Measurements from ENCODE around the gene NOSTRIN. TPM values are rescaled to one million over a fixed set of nuclear protein-coding genes. Genes with fewer than 3 reads are reported as not detected.

The NOSTRIN gene
- total RNA-seq, 5 donors from 2014 or later (not counting 1 experiment from before 2014, with no cell fraction given): 0.13 to 0.82 (median 0.45) TPM; not detected in 1

- Histone ChIP-seq H3K27ac (ENCODE audit: low read length) (no peak overlapping the region), H3K4me1 (ENCODE audit: control insufficient read depth in 1 of 2, extremely low read depth in 1 of 2, insufficient read depth in 2 of 2, low read length in 2 of 2) (peaks cover 0 to 2% of the 10 kb centered on the region in 2 experiments), H3K27me3 (replicated peaks in 1 of 2; ENCODE audit: control insufficient read depth in 2 of 2, extremely low read depth in 1 of 2, insufficient read depth in 2 of 2, low read length in 1 of 2) (no peaks in the 10 kb centered on the region), H3K4me3 (ENCODE audit: control insufficient read depth in 1 of 2, extremely low read depth in 1 of 2, low read length in 1 of 2) (no peak overlapping the region), H3K9me3 (no peaks in the 10 kb centered on the region), H3K36me3 (ENCODE audit: control insufficient read depth in 2 of 2, extremely low read depth in 1 of 2, insufficient read depth in 1 of 2, low read length in 1 of 2) (no peaks in the 10 kb centered on the region)
- Mint-ChIP-seq H3K9me3 (no peaks in the 10 kb centered on the region), H3K4me1 (peaks cover 0 to 6% (median 5%) of the 10 kb centered on the region in 3 donors), H3K4me3 (no peak overlapping the region), H3K27me3 (peaks cover 0 to 2% of the 10 kb centered on the region in 2 donors), H3K36me3 (no peaks in the 10 kb centered on the region), H3K27ac (no peak overlapping the region)
- ATAC-seq (replicated peaks in 1 of 4): no peak
- no peak for DNase-seq
- WGBS (ENCODE audit: insufficient coverage): 44% methylated on average over 2 of the region's 2 CpGs
- CTCF ChIA-PET: interaction anchor here (0.5 to 0.8 kb wide), 4 partner anchors 40 to 443 kb away, joined by 3 to 7 read pairs (median 4); no protein-coding TSS in a partner anchor
- POLR2A ChIA-PET: no interaction called here
Observed at GRCh38 chr2:168801471-168801870, 966 bp upstream of the NOSTRIN start.

DNA sequence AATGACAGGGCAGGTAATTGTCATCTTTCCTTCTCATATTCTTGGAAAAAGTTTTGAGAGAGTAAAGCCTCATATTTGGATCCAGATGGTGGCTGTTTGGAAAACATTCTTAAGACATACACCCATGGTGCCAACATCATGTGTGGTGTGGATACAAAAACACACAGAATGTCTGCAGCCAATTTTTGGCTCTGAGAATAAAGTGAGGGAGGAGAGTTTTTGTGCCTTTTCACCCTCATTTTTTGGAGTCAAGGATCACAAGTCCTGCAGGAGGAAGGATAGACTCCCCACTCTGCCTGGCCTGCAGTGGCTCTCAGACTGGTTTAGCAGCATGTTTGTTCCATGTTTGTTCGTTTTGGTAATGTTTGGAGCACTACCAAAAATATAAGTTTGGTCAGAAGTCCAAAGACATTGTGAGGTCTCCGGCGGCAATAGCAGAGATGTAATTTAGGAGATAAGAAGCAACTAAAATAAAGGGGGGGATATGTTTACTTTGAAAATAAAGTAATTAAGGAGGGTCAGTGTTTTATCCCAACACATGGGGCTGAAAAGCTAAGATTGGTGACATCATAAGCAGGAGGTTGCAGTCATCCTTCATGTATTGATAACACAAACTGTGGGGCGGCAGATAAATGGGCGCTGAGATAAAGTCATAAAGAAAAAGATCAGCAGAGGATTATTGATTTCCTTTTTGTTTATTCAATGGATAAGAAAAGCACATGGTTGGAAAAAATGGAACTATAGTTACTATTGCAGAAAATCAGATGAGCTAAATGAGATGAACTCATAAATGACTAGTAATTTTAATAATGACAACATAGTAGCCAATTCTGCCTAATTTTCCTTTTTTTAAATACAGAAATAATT is 655 bp downstream of the NOSTRIN start:
- 75% methylated on average over 2 of the region's 5 CpGs for WGBS (ENCODE audit: insufficient coverage)
- Mint-ChIP-seq H3K36me3 (no peaks in the 10 kb centered on the region), H3K27ac (no peak overlapping the region), H3K27me3 (peaks cover 0 to 2% of the 10 kb centered on the region in 2 donors), H3K9me3 (no peaks in the 10 kb centered on the region), H3K4me1 (peaks cover 0 to 6% (median 5%) of the 10 kb centered on the region in 3 donors), H3K4me3 (no peak overlapping the region)
- H3K36me3 ChIP-seq (ENCODE audit: control insufficient read depth in 2 of 2, extremely low read depth in 1 of 2, insufficient read depth in 1 of 2, low read length in 1 of 2): no peaks in the 10 kb centered on the region
- DNase-seq (no peak), ATAC-seq (replicated peaks in 1 of 4) (no peak)
- no peaks in the 10 kb centered on the region for H3K27me3 ChIP-seq (replicated peaks in 1 of 2; ENCODE audit: control insufficient read depth in 2 of 2, extremely low read depth in 1 of 2, insufficient read depth in 2 of 2, low read length in 1 of 2)
- no peak overlapping the region for H3K4me3 ChIP-seq (ENCODE audit: control insufficient read depth in 1 of 2, extremely low read depth in 1 of 2, low read length in 1 of 2)
- no peak overlapping the region for H3K27ac ChIP-seq (ENCODE audit: low read length)
- H3K9me3 ChIP-seq: no peaks in the 10 kb centered on the region
- H3K4me1 ChIP-seq (ENCODE audit: control insufficient read depth in 1 of 2, extremely low read depth in 1 of 2, insufficient read depth in 2 of 2, low read length in 2 of 2): peaks cover 0 to 2% of the 10 kb centered on the region in 2 experiments
- ChIA-PET POLR2A (no interaction called here), CTCF (no interaction called here)

GRCh38 chr2:168804214-168804613 is 1.8 kb downstream of the NOSTRIN start:
- ChIA-PET CTCF (no interaction called here), POLR2A (interaction anchor here in 1 of 2 donors (0.5 kb wide), 1 partner anchor 649 kb away, joined by 3 read pairs; no protein-coding TSS in a partner anchor)
- no peak overlapping the region for H3K27ac Mint-ChIP-seq
- WGBS (ENCODE audit: insufficient coverage): no CpG with 5 or more reads among the region's 3 CpGs
- H3K4me1 ChIP-seq (ENCODE audit: control insufficient read depth in 1 of 2, extremely low read depth in 1 of 2, insufficient read depth in 2 of 2, low read length in 2 of 2): peaks cover 0 to 2% of the 10 kb centered on the region in 2 experiments
- no peaks in the 10 kb centered on the region for H3K36me3 Mint-ChIP-seq
- peaks cover 0 to 2% of the 10 kb centered on the region in 2 donors for H3K27me3 Mint-ChIP-seq
- no peak overlapping the region for H3K27ac ChIP-seq (ENCODE audit: low read length)
- no peaks in the 10 kb centered on the region for H3K27me3 ChIP-seq (replicated peaks in 1 of 2; ENCODE audit: control insufficient read depth in 2 of 2, extremely low read depth in 1 of 2, insufficient read depth in 2 of 2, low read length in 1 of 2)
- DNase-seq (no peak), ATAC-seq (replicated peaks in 1 of 4) (no peak)
- no peaks in the 10 kb centered on the region for H3K9me3 ChIP-seq
- H3K4me1 Mint-ChIP-seq: peaks cover 0 to 6% (median 5%) of the 10 kb centered on the region in 3 donors
- H3K4me3 ChIP-seq (ENCODE audit: control insufficient read depth in 1 of 2, extremely low read depth in 1 of 2, low read length in 1 of 2): no peak overlapping the region
- H3K9me3 Mint-ChIP-seq: no peaks in the 10 kb centered on the region
- no peak overlapping the region for H3K4me3 Mint-ChIP-seq
- no peaks in the 10 kb centered on the region for H3K36me3 ChIP-seq (ENCODE audit: control insufficient read depth in 2 of 2, extremely low read depth in 1 of 2, insufficient read depth in 1 of 2, low read length in 1 of 2)

DNA sequence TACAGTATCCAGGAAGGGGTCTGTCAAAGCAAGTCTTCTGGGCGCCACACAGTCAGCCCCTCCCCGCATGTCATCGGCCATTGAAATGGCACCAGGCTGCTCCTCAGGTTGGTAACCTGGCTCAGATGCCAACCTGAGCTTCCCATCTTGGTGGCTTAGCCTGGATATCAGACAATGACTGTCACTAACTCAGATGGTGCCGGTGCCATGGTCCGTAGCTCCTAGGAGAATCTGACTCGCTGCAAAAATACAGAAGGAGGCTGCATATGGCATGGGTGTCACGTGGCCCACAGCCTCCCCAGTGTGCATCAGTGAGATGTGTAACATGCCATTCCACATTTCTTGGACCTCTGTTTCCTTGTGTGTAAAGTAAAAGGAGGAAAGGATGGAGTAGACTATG is 3.2 kb downstream of the NOSTRIN start:
- no peaks in the 10 kb centered on the region for H3K9me3 Mint-ChIP-seq
- ChIA-PET POLR2A (no interaction called here), CTCF (no interaction called here)
- ATAC-seq (replicated peaks in 1 of 4): no peak
- H3K36me3 Mint-ChIP-seq: no peaks in the 10 kb centered on the region
- Histone ChIP-seq H3K27ac (ENCODE audit: low read length) (no peak overlapping the region), H3K4me1 (ENCODE audit: control insufficient read depth in 1 of 2, extremely low read depth in 1 of 2, insufficient read depth in 2 of 2, low read length in 2 of 2) (peaks cover 0 to 2% of the 10 kb centered on the region in 2 experiments), H3K27me3 (replicated peaks in 1 of 2; ENCODE audit: control insufficient read depth in 2 of 2, extremely low read depth in 1 of 2, insufficient read depth in 2 of 2, low read length in 1 of 2) (no peaks in the 10 kb centered on the region), H3K9me3 (no peaks in the 10 kb centered on the region), H3K36me3 (ENCODE audit: control insufficient read depth in 2 of 2, extremely low read depth in 1 of 2, insufficient read depth in 1 of 2, low read length in 1 of 2) (no peaks in the 10 kb centered on the region), H3K4me3 (ENCODE audit: control insufficient read depth in 1 of 2, extremely low read depth in 1 of 2, low read length in 1 of 2) (no peak overlapping the region)
- no peak overlapping the region for H3K4me3 Mint-ChIP-seq
- H3K27ac Mint-ChIP-seq: no peak overlapping the region
- peaks cover 0 to 6% (median 5%) of the 10 kb centered on the region in 3 donors for H3K4me1 Mint-ChIP-seq
- 90% methylated on average over 6 of the region's 7 CpGs for WGBS (ENCODE audit: insufficient coverage)
- no peak for DNase-seq
- no peaks in the 10 kb centered on the region for H3K27me3 Mint-ChIP-seq

DNA sequence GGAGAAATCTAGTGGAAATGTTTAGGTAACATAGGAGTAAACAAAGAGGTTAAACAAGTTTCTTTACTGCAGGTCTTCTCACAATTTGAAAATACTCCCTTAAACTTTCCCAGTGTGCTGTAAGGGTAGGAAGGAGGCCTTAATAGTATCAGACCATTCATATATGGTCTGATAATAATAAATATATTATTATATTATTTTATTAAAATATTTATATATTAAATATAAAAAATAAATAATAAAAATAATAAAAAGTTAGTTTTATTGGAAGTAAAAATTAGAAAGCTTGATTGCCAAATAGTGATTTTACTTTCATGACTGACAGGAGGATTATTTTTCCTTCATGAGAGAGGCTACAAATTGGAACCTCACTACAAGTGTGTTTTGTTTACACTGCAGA is 7.1 kb downstream of the NOSTRIN start:
- no peaks in the 10 kb centered on the region for H3K9me3 ChIP-seq
- no peaks in the 10 kb centered on the region for H3K36me3 ChIP-seq (ENCODE audit: control insufficient read depth in 2 of 2, extremely low read depth in 1 of 2, insufficient read depth in 1 of 2, low read length in 1 of 2)
- POLR2A ChIA-PET: no interaction called here
- Mint-ChIP-seq H3K36me3 (no peaks in the 10 kb centered on the region), H3K4me3 (no peak overlapping the region), H3K4me1 (no peaks in the 10 kb centered on the region), H3K27me3 (no peaks in the 10 kb centered on the region), H3K9me3 (no peaks in the 10 kb centered on the region), H3K27ac (no peak overlapping the region)
- no peak overlapping the region for H3K4me3 ChIP-seq (ENCODE audit: control insufficient read depth in 1 of 2, extremely low read depth in 1 of 2, low read length in 1 of 2)
- no peak overlapping the region for H3K27ac ChIP-seq (ENCODE audit: low read length)
- ATAC-seq (replicated peaks in 1 of 4) (no peak), DNase-seq (no peak)
- H3K27me3 ChIP-seq (replicated peaks in 1 of 2; ENCODE audit: control insufficient read depth in 2 of 2, extremely low read depth in 1 of 2, insufficient read depth in 2 of 2, low read length in 1 of 2): no peaks in the 10 kb centered on the region
- CTCF ChIA-PET: no interaction called here
- H3K4me1 ChIP-seq (ENCODE audit: control insufficient read depth in 1 of 2, extremely low read depth in 1 of 2, insufficient read depth in 2 of 2, low read length in 2 of 2): no peaks in the 10 kb centered on the region

GRCh38 chr2:168810235-168810634 is 7.8 kb downstream of the NOSTRIN start:
- POLR2A ChIA-PET: no interaction called here
- no CpG with 5 or more reads among the region's 2 CpGs for WGBS (ENCODE audit: insufficient coverage)
- ATAC-seq (replicated peaks in 1 of 4): no peak

More at GRCh38 chr2:168810235-168810634, 7.8 kb downstream of the NOSTRIN start:
- Histone ChIP-seq H3K4me1 (ENCODE audit: control insufficient read depth in 1 of 2, extremely low read depth in 1 of 2, insufficient read depth in 2 of 2, low read length in 2 of 2) (no peaks in the 10 kb centered on the region), H3K36me3 (ENCODE audit: control insufficient read depth in 2 of 2, extremely low read depth in 1 of 2, insufficient read depth in 1 of 2, low read length in 1 of 2) (no peaks in the 10 kb centered on the region), H3K27me3 (replicated peaks in 1 of 2; ENCODE audit: control insufficient read depth in 2 of 2, extremely low read depth in 1 of 2, insufficient read depth in 2 of 2, low read length in 1 of 2) (no peaks in the 10 kb centered on the region), H3K9me3 (no peaks in the 10 kb centered on the region), H3K27ac (ENCODE audit: low read length) (no peak overlapping the region), H3K4me3 (ENCODE audit: control insufficient read depth in 1 of 2, extremely low read depth in 1 of 2, low read length in 1 of 2) (no peak overlapping the region)
- no peak overlapping the region for H3K4me3 Mint-ChIP-seq
- H3K4me1 Mint-ChIP-seq: no peaks in the 10 kb centered on the region
- no peaks in the 10 kb centered on the region for H3K9me3 Mint-ChIP-seq
- CTCF ChIA-PET: no interaction called here
- no peaks in the 10 kb centered on the region for H3K36me3 Mint-ChIP-seq
- no peak for DNase-seq
- H3K27me3 Mint-ChIP-seq: no peaks in the 10 kb centered on the region
- no peak overlapping the region for H3K27ac Mint-ChIP-seq
